Measurements from ENCODE around the gene OXSM. TPM values are rescaled to one million over a fixed set of nuclear protein-coding genes. Genes with fewer than 3 reads are reported as not detected.

The OXSM gene
- total RNA-seq, 4 donors from 2014 or later = 5.0 to 13.5 (median 11.2) TPM

DNA sequence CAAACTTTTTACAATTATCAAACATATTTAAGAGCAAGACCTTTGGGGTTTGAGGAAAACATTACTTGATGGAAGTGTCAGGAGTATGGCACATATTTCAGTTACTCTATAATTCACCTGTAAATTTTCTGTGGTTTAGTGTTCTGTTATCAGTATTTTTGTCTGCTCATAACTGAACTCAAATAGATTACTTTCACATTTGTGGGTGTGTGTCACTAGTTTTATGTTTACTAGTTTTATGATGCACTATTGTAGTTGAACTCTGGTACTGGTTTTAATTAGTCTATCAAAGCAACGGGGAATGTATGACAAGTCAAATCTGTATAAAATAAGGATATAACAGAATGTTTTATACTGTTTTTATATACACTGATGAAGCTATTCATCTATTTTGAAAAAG is 27.2 kb downstream of the OXSM start:
- Histone ChIP-seq H3K36me3 (no peaks in the 10 kb centered on the region), H3K4me1 (peaks cover 0 to 21% (median 3%) of the 10 kb centered on the region in 4 donors), H3K27me3 (no peaks in the 10 kb centered on the region), H3K27ac (no peak overlapping the region), H3K9me3 (no peaks in the 10 kb centered on the region), H3K4me3 (no peak overlapping the region)
- no peak for TF ChIP-seq EP300 (IDR thresholded peaks at IDR 0.05; ENCODE audit: low read depth)
- TF ChIP-seq POLR2A (IDR thresholded peaks at IDR 0.05) = no peak
- TF ChIP-seq, protein P1, sequence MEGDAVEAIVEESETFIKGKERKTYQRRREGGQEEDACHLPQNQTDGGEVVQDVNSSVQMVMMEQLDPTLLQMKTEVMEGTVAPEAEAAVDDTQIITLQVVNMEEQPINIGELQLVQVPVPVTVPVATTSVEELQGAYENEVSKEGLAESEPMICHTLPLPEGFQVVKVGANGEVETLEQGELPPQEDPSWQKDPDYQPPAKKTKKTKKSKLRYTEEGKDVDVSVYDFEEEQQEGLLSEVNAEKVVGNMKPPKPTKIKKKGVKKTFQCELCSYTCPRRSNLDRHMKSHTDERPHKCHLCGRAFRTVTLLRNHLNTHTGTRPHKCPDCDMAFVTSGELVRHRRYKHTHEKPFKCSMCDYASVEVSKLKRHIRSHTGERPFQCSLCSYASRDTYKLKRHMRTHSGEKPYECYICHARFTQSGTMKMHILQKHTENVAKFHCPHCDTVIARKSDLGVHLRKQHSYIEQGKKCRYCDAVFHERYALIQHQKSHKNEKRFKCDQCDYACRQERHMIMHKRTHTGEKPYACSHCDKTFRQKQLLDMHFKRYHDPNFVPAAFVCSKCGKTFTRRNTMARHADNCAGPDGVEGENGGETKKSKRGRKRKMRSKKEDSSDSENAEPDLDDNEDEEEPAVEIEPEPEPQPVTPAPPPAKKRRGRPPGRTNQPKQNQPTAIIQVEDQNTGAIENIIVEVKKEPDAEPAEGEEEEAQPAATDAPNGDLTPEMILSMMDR (IDR thresholded peaks at IDR 0.05) = no peak
- TF ChIP-seq POLR2AphosphoS5 (IDR thresholded peaks at IDR 0.05) = no peak
- in situ Hi-C loops (cut with MboI; ENCODE audit: low pct_ligation_motif_present in 1 of 4, low pct_unique_long_range_greater_than_20kb in 1 of 4, low sequenced_read_pairs in 3 of 4) (no loop called here), intact Hi-C loops (cut with DNase I; ENCODE audit: low total_unique reads) (no loop called here)
- WGBS, 2 donors (ENCODE audit: low coverage in 1 of 2) = 28 to 45% methylated on average over 1 of the region's 1 CpG
- no peak for DNase-seq

- Histone ChIP-seq H3K9me3 (no peaks in the 10 kb centered on the region), H3K27ac (no peak overlapping the region), H3K4me1 (peaks cover 0 to 21% (median 3%) of the 10 kb centered on the region in 4 donors), H3K4me3 (no peak overlapping the region), H3K27me3 (no peaks in the 10 kb centered on the region), H3K36me3 (no peaks in the 10 kb centered on the region)
- TF ChIP-seq POLR2AphosphoS5 (IDR thresholded peaks at IDR 0.05) = no peak
- no peak for TF ChIP-seq EP300 (IDR thresholded peaks at IDR 0.05; ENCODE audit: low read depth)
- TF ChIP-seq, protein P1 (IDR thresholded peaks at IDR 0.05) = no peak
- TF ChIP-seq POLR2A (IDR thresholded peaks at IDR 0.05) = no peak
- no peak for DNase-seq
- intact Hi-C loops (cut with DNase I; ENCODE audit: low total_unique reads) (no loop called here), in situ Hi-C loops (cut with MboI; ENCODE audit: low pct_ligation_motif_present in 1 of 4, low pct_unique_long_range_greater_than_20kb in 1 of 4, low sequenced_read_pairs in 3 of 4) (no loop called here)
- WGBS, 2 donors (ENCODE audit: low coverage in 1 of 2) = 51% methylated on average over 1 of the region's 1 CpG; no CpG with 5 or more reads in 1 of the 2 donors
Measured at GRCh38 chr3:25817638-25818037, 27.7 kb downstream of the OXSM start.

DNA sequence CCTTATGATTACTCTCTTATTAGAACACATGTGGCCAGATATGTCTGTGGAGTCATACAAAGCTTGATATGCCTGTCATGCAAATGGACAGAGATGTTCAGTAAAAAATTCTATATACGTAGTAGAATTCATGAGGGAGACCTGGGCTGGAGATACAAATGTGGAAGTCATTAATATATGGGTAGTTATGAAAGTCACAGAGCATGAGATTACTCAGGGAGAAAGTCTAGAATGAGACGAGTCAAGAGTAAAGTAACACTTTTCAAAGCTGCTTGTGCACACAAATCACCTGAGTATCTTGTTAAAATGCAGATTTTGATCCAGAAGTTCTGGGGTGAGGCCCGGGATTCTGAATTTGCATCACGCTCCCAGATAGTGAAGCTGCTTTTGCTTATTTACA is 28.4 kb downstream of the OXSM start:
- Histone ChIP-seq H3K4me3 (no peak overlapping the region), H3K36me3 (no peaks in the 10 kb centered on the region), H3K27ac (no peak overlapping the region), H3K9me3 (no peaks in the 10 kb centered on the region), H3K4me1 (peaks cover 0 to 21% (median 3%) of the 10 kb centered on the region in 4 donors), H3K27me3 (no peaks in the 10 kb centered on the region)
- in situ Hi-C loops (cut with MboI; ENCODE audit: low pct_ligation_motif_present in 1 of 4, low pct_unique_long_range_greater_than_20kb in 1 of 4, low sequenced_read_pairs in 3 of 4) (no loop called here), intact Hi-C loops (cut with DNase I; ENCODE audit: low total_unique reads) (no loop called here)
- TF ChIP-seq EP300 (IDR thresholded peaks at IDR 0.05; ENCODE audit: low read depth) (no peak), POLR2A (IDR thresholded peaks at IDR 0.05) (no peak), POLR2AphosphoS5 (IDR thresholded peaks at IDR 0.05) (no peak)
- TF ChIP-seq, protein P1 (IDR thresholded peaks at IDR 0.05) = no peak
- 78 to 83% methylated on average over 3 to 4 of the region's 4 CpGs for WGBS, 2 donors (ENCODE audit: low coverage in 1 of 2)
- DNase-seq = no peak

DNA sequence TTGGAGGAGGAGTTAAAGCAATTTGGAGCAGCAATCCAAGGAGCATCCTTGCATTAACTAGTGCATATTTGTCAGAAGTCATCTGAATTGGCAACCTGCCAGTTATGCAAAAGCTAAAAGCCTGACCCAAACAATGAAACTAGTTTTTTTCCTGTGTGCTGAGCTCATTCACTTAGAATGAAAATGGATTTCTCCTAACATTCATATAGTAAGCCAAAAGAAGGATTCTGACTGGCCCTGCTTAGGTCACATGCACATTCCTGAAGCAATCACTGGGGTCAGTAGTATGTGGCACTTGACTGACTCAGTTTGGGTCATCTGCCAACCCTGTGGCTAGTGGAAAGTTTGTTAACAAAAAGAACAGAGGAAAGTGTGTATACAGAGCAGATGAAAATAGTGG is 30.5 kb downstream of the OXSM start:
- no peak for DNase-seq
- peaks cover 0 to 21% (median 3%) of the 10 kb centered on the region in 4 donors for H3K4me1 ChIP-seq
- H3K9me3 ChIP-seq = no peaks in the 10 kb centered on the region
- H3K27me3 ChIP-seq = no peaks in the 10 kb centered on the region
- no peak overlapping the region for H3K27ac ChIP-seq
- H3K36me3 ChIP-seq = no peaks in the 10 kb centered on the region
- intact Hi-C loops (cut with DNase I; ENCODE audit: low total_unique reads) = no loop called here
- in situ Hi-C loops (cut with MboI; ENCODE audit: low pct_ligation_motif_present in 1 of 4, low pct_unique_long_range_greater_than_20kb in 1 of 4, low sequenced_read_pairs in 3 of 4) = no loop called here
- H3K4me3 ChIP-seq = no peak overlapping the region
- peak in 1 of 3 donors; percentile 6 for TF ChIP-seq POLR2AphosphoS5 (IDR thresholded peaks at IDR 0.05)
- TF ChIP-seq, protein P1 (IDR thresholded peaks at IDR 0.05) = no peak
